Measurements from ENCODE around the gene MSANTD7. TPM values are rescaled to one million over a fixed set of nuclear protein-coding genes. Genes with fewer than 3 reads are reported as not detected.

MSANTD7 gene
- total and polyA plus RNA-seq, 2 donors, result 6.6 to 15.6 TPM

- Histone ChIP-seq H3K36me3 (ENCODE audit: control insufficient read depth in 2 of 2, insufficient read depth in 2 of 2, low read length in 1 of 2) (no peaks in the 10 kb centered on the region), H3K4me3 (ENCODE audit: low read length in 2 of 2) (no peak overlapping the region), H3K27me3 (ENCODE audit: control insufficient read depth in 2 of 2, insufficient read depth in 1 of 2, low read length in 1 of 2) (no peaks in the 10 kb centered on the region), H3K27ac (ENCODE audit: low read depth in 1 of 2, low read length in 1 of 2) (no peak overlapping the region), H3K9me3 (ENCODE audit: control insufficient read depth in 2 of 2, insufficient read depth in 1 of 2, low read length in 1 of 2) (no peaks in the 10 kb centered on the region), H3K4me1 (ENCODE audit: control insufficient read depth in 2 of 2, insufficient read depth in 2 of 2, low read length in 2 of 2) (no peaks in the 10 kb centered on the region)
- no peak for DNase-seq (ENCODE audit: low read depth in 6 of 9, low spot score in 9 of 9)
- WGBS, result 64% methylated on average over 1 of the region's 1 CpG
These were observed 11.9 kb upstream of the MSANTD7 start for GRCh38 chr10:14826076-14826829.

GRCh38 chr10:14833106-14833505, 5.0 kb upstream of the MSANTD7 start:
- no peaks in the 10 kb centered on the region for H3K36me3 ChIP-seq (ENCODE audit: control insufficient read depth in 2 of 2, insufficient read depth in 2 of 2, low read length in 1 of 2)
- no peak overlapping the region for H3K27ac ChIP-seq (ENCODE audit: low read depth in 1 of 2, low read length in 1 of 2)
- WGBS, result 98% methylated on average over 3 of the region's 3 CpGs
- H3K9me3 ChIP-seq (ENCODE audit: control insufficient read depth in 2 of 2, insufficient read depth in 1 of 2, low read length in 1 of 2), result no peaks in the 10 kb centered on the region
- no peaks in the 10 kb centered on the region for H3K27me3 ChIP-seq (ENCODE audit: control insufficient read depth in 2 of 2, insufficient read depth in 1 of 2, low read length in 1 of 2)
- H3K4me1 ChIP-seq (ENCODE audit: control insufficient read depth in 2 of 2, insufficient read depth in 2 of 2, low read length in 2 of 2), result peaks cover 6 to 10% of the 10 kb centered on the region in 2 donors
- no peak overlapping the region for H3K4me3 ChIP-seq (ENCODE audit: low read length in 2 of 2)
- no peak for DNase-seq (ENCODE audit: low read depth in 6 of 9, low spot score in 9 of 9)

- WGBS, result over 99% methylated on average over 2 of the region's 2 CpGs
- Histone ChIP-seq H3K36me3 (ENCODE audit: control insufficient read depth in 2 of 2, insufficient read depth in 2 of 2, low read length in 1 of 2) (peaks cover 0 to 9% of the 10 kb centered on the region in 2 donors), H3K9me3 (ENCODE audit: control insufficient read depth in 2 of 2, insufficient read depth in 1 of 2, low read length in 1 of 2) (no peaks in the 10 kb centered on the region), H3K4me1 (ENCODE audit: control insufficient read depth in 2 of 2, insufficient read depth in 2 of 2, low read length in 2 of 2) (peaks cover 11 to 17% of the 10 kb centered on the region in 2 donors), H3K27ac (ENCODE audit: low read depth in 1 of 2, low read length in 1 of 2) (no peak overlapping the region), H3K27me3 (ENCODE audit: control insufficient read depth in 2 of 2, insufficient read depth in 1 of 2, low read length in 1 of 2) (no peaks in the 10 kb centered on the region), H3K4me3 (ENCODE audit: low read length in 2 of 2) (no peak overlapping the region)
- no peak for DNase-seq (ENCODE audit: low read depth in 6 of 9, low spot score in 9 of 9)
These were observed 1.9 kb upstream of the MSANTD7 start for GRCh38 chr10:14836208-14836607.

GRCh38 chr10:14837003-14837756, 926 bp upstream of the MSANTD7 start:
- WGBS, result 29% methylated on average over 14 of the region's 14 CpGs
- peak overlapping the region; percentile 89 to 97 for H3K27ac ChIP-seq (ENCODE audit: low read depth in 1 of 2, low read length in 1 of 2)
- DNase-seq (ENCODE audit: low read depth in 6 of 9, low spot score in 9 of 9), result no peak
- peaks cover 11 to 17% of the 10 kb centered on the region in 2 donors for H3K4me1 ChIP-seq (ENCODE audit: control insufficient read depth in 2 of 2, insufficient read depth in 2 of 2, low read length in 2 of 2)
- no peaks in the 10 kb centered on the region for H3K27me3 ChIP-seq (ENCODE audit: control insufficient read depth in 2 of 2, insufficient read depth in 1 of 2, low read length in 1 of 2)
- peaks cover 0 to 2% of the 10 kb centered on the region in 2 donors for H3K9me3 ChIP-seq (ENCODE audit: control insufficient read depth in 2 of 2, insufficient read depth in 1 of 2, low read length in 1 of 2)
- H3K4me3 ChIP-seq (ENCODE audit: low read length in 2 of 2), result peak overlapping the region; percentile 89 to 96
- peaks cover 7 to 19% of the 10 kb centered on the region in 2 donors for H3K36me3 ChIP-seq (ENCODE audit: control insufficient read depth in 2 of 2, insufficient read depth in 2 of 2, low read length in 1 of 2)

GRCh38 chr10:14838582-14839304, 637 bp downstream of the MSANTD7 start:
- peaks cover 21 to 35% of the 10 kb centered on the region in 2 donors for H3K36me3 ChIP-seq (ENCODE audit: control insufficient read depth in 2 of 2, insufficient read depth in 2 of 2, low read length in 1 of 2)
- DNase-seq (ENCODE audit: low read depth in 6 of 9, low spot score in 9 of 9), result peak in 5 of 9 donors; percentile 1 to 25 (median 17)
- WGBS, result under 1% methylated on average over 60 of the region's 60 CpGs
- H3K4me1 ChIP-seq (ENCODE audit: control insufficient read depth in 2 of 2, insufficient read depth in 2 of 2, low read length in 2 of 2), result peaks cover 11 to 17% of the 10 kb centered on the region in 2 donors
- H3K27me3 ChIP-seq (ENCODE audit: control insufficient read depth in 2 of 2, insufficient read depth in 1 of 2, low read length in 1 of 2), result no peaks in the 10 kb centered on the region
- peaks cover 0 to 2% of the 10 kb centered on the region in 2 donors for H3K9me3 ChIP-seq (ENCODE audit: control insufficient read depth in 2 of 2, insufficient read depth in 1 of 2, low read length in 1 of 2)
- H3K4me3 ChIP-seq (ENCODE audit: low read length in 2 of 2), result peak overlapping the region; percentile 89 to 96
- peak overlapping the region; percentile 66 to 94 for H3K27ac ChIP-seq (ENCODE audit: low read depth in 1 of 2, low read length in 1 of 2)

- H3K4me1 ChIP-seq (ENCODE audit: control insufficient read depth in 2 of 2, insufficient read depth in 2 of 2, low read length in 2 of 2), result peaks cover 11 to 17% of the 10 kb centered on the region in 2 donors
- WGBS, result 28% methylated on average over 14 of the region's 14 CpGs
These were observed 1.2 kb downstream of the MSANTD7 start for GRCh38 chr10:14839305-14839695.

GRCh38 chr10:14840178-14840577, 2.1 kb downstream of the MSANTD7 start:
- Histone ChIP-seq H3K4me1 (ENCODE audit: control insufficient read depth in 2 of 2, insufficient read depth in 2 of 2, low read length in 2 of 2) (peaks cover 11 to 17% of the 10 kb centered on the region in 2 donors), H3K27me3 (ENCODE audit: control insufficient read depth in 2 of 2, insufficient read depth in 1 of 2, low read length in 1 of 2) (no peaks in the 10 kb centered on the region), H3K9me3 (ENCODE audit: control insufficient read depth in 2 of 2, insufficient read depth in 1 of 2, low read length in 1 of 2) (peaks cover 0 to 2% of the 10 kb centered on the region in 2 donors), H3K27ac (ENCODE audit: low read depth in 1 of 2, low read length in 1 of 2) (no peak overlapping the region), H3K36me3 (ENCODE audit: control insufficient read depth in 2 of 2, insufficient read depth in 2 of 2, low read length in 1 of 2) (peaks cover 25 to 47% of the 10 kb centered on the region in 2 donors), H3K4me3 (ENCODE audit: low read length in 2 of 2) (no peak overlapping the region)
- 97% methylated on average over 2 of the region's 2 CpGs for WGBS
- no peak for DNase-seq (ENCODE audit: low read depth in 6 of 9, low spot score in 9 of 9)

More at GRCh38 chr10:14839305-14839695, 1.2 kb downstream of the MSANTD7 start:
- peak overlapping the region; percentile 89 to 96 for H3K4me3 ChIP-seq (ENCODE audit: low read length in 2 of 2)
- H3K27ac ChIP-seq (ENCODE audit: low read depth in 1 of 2, low read length in 1 of 2), result no peak overlapping the region
- H3K36me3 ChIP-seq (ENCODE audit: control insufficient read depth in 2 of 2, insufficient read depth in 2 of 2, low read length in 1 of 2), result peaks cover 24 to 40% of the 10 kb centered on the region in 2 donors
- H3K27me3 ChIP-seq (ENCODE audit: control insufficient read depth in 2 of 2, insufficient read depth in 1 of 2, low read length in 1 of 2), result no peaks in the 10 kb centered on the region
- peaks cover 0 to 2% of the 10 kb centered on the region in 2 donors for H3K9me3 ChIP-seq (ENCODE audit: control insufficient read depth in 2 of 2, insufficient read depth in 1 of 2, low read length in 1 of 2)
- DNase-seq (ENCODE audit: low read depth in 6 of 9, low spot score in 9 of 9), result no peak

GRCh38 chr10:14843327-14843988, 5.4 kb downstream of the MSANTD7 start:
- Histone ChIP-seq H3K9me3 (ENCODE audit: control insufficient read depth in 2 of 2, insufficient read depth in 1 of 2, low read length in 1 of 2) (peaks cover 0 to 2% of the 10 kb centered on the region in 2 donors), H3K4me1 (ENCODE audit: control insufficient read depth in 2 of 2, insufficient read depth in 2 of 2, low read length in 2 of 2) (peaks cover 5 to 6% of the 10 kb centered on the region in 2 donors), H3K27ac (ENCODE audit: low read depth in 1 of 2, low read length in 1 of 2) (no peak overlapping the region), H3K4me3 (ENCODE audit: low read length in 2 of 2) (no peak overlapping the region), H3K36me3 (ENCODE audit: control insufficient read depth in 2 of 2, insufficient read depth in 2 of 2, low read length in 1 of 2) (peaks cover 28 to 61% of the 10 kb centered on the region in 2 donors), H3K27me3 (ENCODE audit: control insufficient read depth in 2 of 2, insufficient read depth in 1 of 2, low read length in 1 of 2) (no peaks in the 10 kb centered on the region)
- 98% methylated on average over 15 of the region's 15 CpGs for WGBS
- DNase-seq (ENCODE audit: low read depth in 6 of 9, low spot score in 9 of 9), result no peak

Measured in thymus (tissue), 11 donors.